ENCODE data around the gene GNB1L. TPM values are rescaled to one million over a fixed set of nuclear protein-coding genes. Genes with fewer than 3 reads are reported as not detected.

GNB1L gene
- total and polyA plus RNA-seq, 9 of the 15 experiments (the other 6 are each of a cell fraction or from before 2014, with no cell fraction given) = 0.56 to 50.5 (median 10.2) TPM

DNA sequence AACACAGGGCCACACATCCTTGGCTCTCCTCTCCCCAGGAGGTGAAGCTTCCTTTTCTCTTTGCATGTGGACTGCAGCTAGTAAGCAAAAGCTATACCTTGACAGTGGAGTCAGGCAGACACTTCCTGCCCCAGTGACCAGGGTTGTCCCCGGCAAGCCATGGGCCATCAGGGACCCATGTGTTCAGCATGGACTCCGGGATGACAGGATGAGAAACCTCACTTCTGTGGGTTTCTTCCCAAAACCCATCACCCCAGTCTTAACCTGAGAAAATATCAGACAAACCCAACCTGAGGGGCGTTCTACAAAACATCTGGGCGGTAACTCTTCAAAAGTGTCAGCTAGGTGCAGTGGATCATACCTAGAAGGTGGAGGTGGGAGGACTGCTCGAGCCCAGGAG is 40.2 kb downstream of the GNB1L start (continued):
- TF ChIP-seq ZNF518B (CRISPR knock-in tag; IDR thresholded peaks at IDR 0.05) = no peak
- TF ChIP-seq ZBTB8A (IDR thresholded peaks at IDR 0.05; ENCODE audit: partially characterized antibody) = no peak
- TF ChIP-seq ZNF830 (CRISPR knock-in tag; IDR thresholded peaks at IDR 0.05) = peak; percentile 25; the same call in 1 of the 2 replicates
- TF ChIP-seq, protein P1, sequence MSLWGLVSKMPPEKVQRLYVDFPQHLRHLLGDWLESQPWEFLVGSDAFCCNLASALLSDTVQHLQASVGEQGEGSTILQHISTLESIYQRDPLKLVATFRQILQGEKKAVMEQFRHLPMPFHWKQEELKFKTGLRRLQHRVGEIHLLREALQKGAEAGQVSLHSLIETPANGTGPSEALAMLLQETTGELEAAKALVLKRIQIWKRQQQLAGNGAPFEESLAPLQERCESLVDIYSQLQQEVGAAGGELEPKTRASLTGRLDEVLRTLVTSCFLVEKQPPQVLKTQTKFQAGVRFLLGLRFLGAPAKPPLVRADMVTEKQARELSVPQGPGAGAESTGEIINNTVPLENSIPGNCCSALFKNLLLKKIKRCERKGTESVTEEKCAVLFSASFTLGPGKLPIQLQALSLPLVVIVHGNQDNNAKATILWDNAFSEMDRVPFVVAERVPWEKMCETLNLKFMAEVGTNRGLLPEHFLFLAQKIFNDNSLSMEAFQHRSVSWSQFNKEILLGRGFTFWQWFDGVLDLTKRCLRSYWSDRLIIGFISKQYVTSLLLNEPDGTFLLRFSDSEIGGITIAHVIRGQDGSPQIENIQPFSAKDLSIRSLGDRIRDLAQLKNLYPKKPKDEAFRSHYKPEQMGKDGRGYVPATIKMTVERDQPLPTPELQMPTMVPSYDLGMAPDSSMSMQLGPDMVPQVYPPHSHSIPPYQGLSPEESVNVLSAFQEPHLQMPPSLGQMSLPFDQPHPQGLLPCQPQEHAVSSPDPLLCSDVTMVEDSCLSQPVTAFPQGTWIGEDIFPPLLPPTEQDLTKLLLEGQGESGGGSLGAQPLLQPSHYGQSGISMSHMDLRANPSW (CRISPR knock-in tag; IDR thresholded peaks at IDR 0.05) = no peak
- no peak for TF ChIP-seq HNRNPL (IDR thresholded peaks at IDR 0.05; ENCODE audit: low read depth, low read length)
- no peak for TF ChIP-seq HMG20B (CRISPR knock-in tag; IDR thresholded peaks at IDR 0.05)
- 0 out of 2 replicates have a peak, but pooled peaks have one; percentile 4 for TF ChIP-seq HIVEP1 (CRISPR knock-in tag; IDR thresholded peaks at IDR 0.05)
- TF ChIP-seq STAT5A (IDR thresholded peaks at IDR 0.05; ENCODE audit: borderline replicate concordance, low read length) = no peak
- no peak for TF ChIP-seq ETV6 (IDR thresholded peaks at IDR 0.05; ENCODE audit: borderline replicate concordance in 1 of 2, low read depth in 2 of 2, low read length in 1 of 2)
- no peak for TF ChIP-seq ETV6 (CRISPR knock-in tag; IDR thresholded peaks at IDR 0.05; ENCODE audit: borderline replicate concordance)
- no peak for TF ChIP-seq ZC3H11A (IDR thresholded peaks at IDR 0.05; ENCODE audit: low read depth, low read length)
- 0 out of 2 replicates have a peak, but pooled peaks have one; percentile 2 for TF ChIP-seq MAFK (IDR thresholded peaks at IDR 0.05; ENCODE audit: low read length)
- no peak for TF ChIP-seq PHF21A (IDR thresholded peaks at IDR 0.05; ENCODE audit: borderline replicate concordance, low read depth)
- no peak for TF ChIP-seq SNRNP70 (optimal IDR thresholded peaks at IDR 0.05; ENCODE audit: low read depth, low read length)
- TF ChIP-seq SIN3B (IDR thresholded peaks at IDR 0.05; ENCODE audit: low read depth) = no peak
- TF ChIP-seq ZZZ3 (IDR thresholded peaks at IDR 0.05) = no peak
- TF ChIP-seq TCF7L2 (IDR thresholded peaks at IDR 0.05; ENCODE audit: low read depth, low read length) = no peak
- TF ChIP-seq BMI1 (IDR thresholded peaks at IDR 0.05; ENCODE audit: low read length) = no peak
- TF ChIP-seq ARHGAP35 (IDR thresholded peaks at IDR 0.05; ENCODE audit: partially characterized antibody) = no peak
- no peak for TF ChIP-seq HSF4 (CRISPR knock-in tag; IDR thresholded peaks at IDR 0.05; ENCODE audit: borderline replicate concordance)
- TF ChIP-seq ATF7 (IDR thresholded peaks at IDR 0.05) = no peak
- 0 out of 2 replicates have a peak, but pooled peaks have one; percentile 6 for TF ChIP-seq ZSCAN29 (IDR thresholded peaks at IDR 0.05)
- no peak for TF ChIP-seq PTRF (tag; IDR thresholded peaks at IDR 0.05)
- TF ChIP-seq, protein P2, sequence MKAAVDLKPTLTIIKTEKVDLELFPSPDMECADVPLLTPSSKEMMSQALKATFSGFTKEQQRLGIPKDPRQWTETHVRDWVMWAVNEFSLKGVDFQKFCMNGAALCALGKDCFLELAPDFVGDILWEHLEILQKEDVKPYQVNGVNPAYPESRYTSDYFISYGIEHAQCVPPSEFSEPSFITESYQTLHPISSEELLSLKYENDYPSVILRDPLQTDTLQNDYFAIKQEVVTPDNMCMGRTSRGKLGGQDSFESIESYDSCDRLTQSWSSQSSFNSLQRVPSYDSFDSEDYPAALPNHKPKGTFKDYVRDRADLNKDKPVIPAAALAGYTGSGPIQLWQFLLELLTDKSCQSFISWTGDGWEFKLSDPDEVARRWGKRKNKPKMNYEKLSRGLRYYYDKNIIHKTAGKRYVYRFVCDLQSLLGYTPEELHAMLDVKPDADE (conservative IDR thresholded peaks at IDR 0.05; ENCODE audit: control insufficient read depth, low read depth, low read length) = peak; percentile 58; the same call in 1 of the 2 replicates
- TF ChIP-seq BCL6 (CRISPR knock-in tag; IDR thresholded peaks at IDR 0.05) = no peak
